Esophagus squamous epithelium (tissue), 5 donors: Measurements from ENCODE around the gene SRSF9. TPM values are rescaled to one million over a fixed set of nuclear protein-coding genes. Genes with fewer than 3 reads are reported as not detected.

Source experiments
- DNase-seq: peaks from one replicate; lab custom pipeline; 2025; lab: John Stamatoyannopoulos, UW
- H3K27ac ChIP-seq, 4 donors: fragments of 200-600 bp; sonication (generic); one replicate each; pipeline ENCODE4 v1.5.1; 2016 to 2019; ENCODE audit warnings: mild to moderate bottlenecking in 1 of 4
- H3K27me3 ChIP-seq, 4 donors: fragments of 200-600 bp; sonication (generic); 1 replicate in 3 of 4; 2 replicates in 1 of 4; pipeline versions ENCODE4 v1.5.1 to v1.6.0; 2017 to 2021; ENCODE audit warnings: antibody characterized with exemption in 1 of 4
- H3K36me3 ChIP-seq, 3 donors: fragments of 200-600 bp; sonication (generic); one replicate each; pipeline ENCODE4 v1.5.1; 2016 to 2019
- H3K4me1 ChIP-seq, 3 donors: fragments of 200-600 bp; sonication (generic); one replicate each; pipeline ENCODE4 v1.5.1; 2017 to 2019
- H3K4me3 ChIP-seq, 4 donors: fragments of 200-600 bp; sonication (generic); 1 replicate in 3 of 4; 2 replicates in 1 of 4; pipeline ENCODE4 v1.5.1; 2016 to 2019; ENCODE audit warnings: mild to moderate bottlenecking in 2 of 4, moderate library complexity in 1 of 4
- H3K9me3 ChIP-seq, 3 donors: fragments of 200-600 bp; sonication (generic); one replicate each; pipeline ENCODE4 v1.5.1; 2016 to 2019
- CTCF ChIP-seq, 6 experiments: fragments of 450-650 bp in 4 of 6; fragments of 200-600 bp in 2 of 6; sonication (generic) in 2 of 6; IDR thresholded peaks; one replicate each; pipeline ENCODE4 v1.5.1; 2016 to 2019; ENCODE audit warnings: antibody characterized with exemption in 6 of 6, mild to moderate bottlenecking in 4 of 6, moderate library complexity in 4 of 6
- POLR2A ChIP-seq, 4 donors: fragments of 450-650 bp; IDR thresholded peaks; one replicate each; pipeline ENCODE4 v1.6.1; 2017; ENCODE audit warnings: antibody characterized with exemption in 4 of 4, mild to moderate bottlenecking in 4 of 4, moderate library complexity in 3 of 4
- WGBS, 2 donors: methylation state at CpG; one replicate each; pipeline ENCODE4 v1.1.5; 2018; 5-methylcytosine and 5-hydroxymethylcytosine counted together
- intact Hi-C: fragments of 100-400 bp; cut with DNase I; formaldehyde crosslinking; loops from one replicate; pipeline ENCODE4 v1.15.0; 2022
- total RNA-seq, 4 donors: library from RNA; depleted of rRNA; stranded (reverse); fragments of >200 nt; gene quantifications; one replicate each; pipeline ENCODE4 v1.1.0, GENCODE V29; 2016
- donor health status: DM: yes; HTN: yes; CAD: no.

Gene SRSF9
- total RNA-seq, 4 donors from 2014 or later: 85.6 to 128 (median 93.2) TPM

- Histone ChIP-seq H3K27me3 (peaks cover 0 to 3% (median 0%) of the 10 kb centered on the region in 4 donors), H3K4me1 (peaks cover 12 to 25% (median 19%) of the 10 kb centered on the region in 3 donors), H3K36me3 (peaks cover 0 to 31% (median 8%) of the 10 kb centered on the region in 3 donors), H3K27ac (peak within 1 kb of the TSS; percentile 87 to 96 (median 90)), H3K9me3 (no peaks in the 10 kb centered on the region), H3K4me3 (peak within 1 kb of the TSS; percentile 62 to 90 (median 80))
- intact Hi-C loops: no loop called here
- DNase-seq: peak; percentile 75
- TF ChIP-seq CTCF (IDR thresholded peaks at IDR 0.05): peak in 3 of 6 experiments; percentile 15 to 44 (median 18)
- peak in 3 of 4 donors; percentile 12 to 59 (median 52) for TF ChIP-seq POLR2A (IDR thresholded peaks at IDR 0.05)
- 0 to 1% methylated on average over 21 to 27 of the region's 59 CpGs for WGBS, 2 donors
These were observed 31.6 kb downstream of the SRSF9 start, which contains the start of gene COX6A1 for GRCh38 chr12:120437735-120438494. TSS of gene COX6A1 (plus strand) at chr12:120438113. CDS start at chr12:120438127, 14 bp downstream.

DNA sequence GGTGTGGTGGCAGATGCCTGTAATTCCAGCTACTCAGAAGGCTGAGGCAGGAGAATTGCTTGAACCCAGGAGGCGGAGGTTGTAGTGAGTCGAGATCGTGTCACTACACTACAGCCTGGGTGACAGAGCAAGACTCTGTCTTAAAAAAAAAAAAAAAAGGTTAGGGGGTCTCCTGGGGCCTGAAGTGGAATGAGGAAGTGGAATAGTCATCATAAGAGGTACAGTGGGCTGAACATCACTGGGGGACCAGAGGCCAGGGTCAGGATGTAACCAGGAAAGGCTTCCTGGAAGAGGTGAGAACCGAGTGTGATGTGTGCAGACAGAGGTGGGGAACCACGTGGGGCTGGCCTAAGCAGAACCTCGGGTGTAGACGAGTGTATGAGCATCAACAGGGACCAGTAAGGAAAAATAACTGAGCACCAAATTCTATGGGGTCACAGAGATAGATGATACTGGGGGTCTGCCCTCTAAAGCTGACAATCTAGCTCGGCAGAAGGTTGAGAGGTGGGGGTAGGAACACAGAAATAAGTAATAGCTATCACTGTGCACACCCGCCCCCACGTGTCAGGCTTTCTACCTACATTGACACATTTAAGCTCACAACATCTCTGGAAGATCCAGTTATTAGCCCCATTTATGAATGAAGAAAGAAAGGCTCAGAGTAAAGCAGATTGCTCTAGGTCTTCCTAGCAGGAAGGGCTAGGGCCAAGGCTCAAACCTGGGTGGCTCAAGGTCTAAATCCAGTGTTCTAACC lies 36.6 kb downstream of the SRSF9 start:
- DNase-seq: no peak
- H3K4me1 ChIP-seq: peaks cover 0 to 14% (median 0%) of the 10 kb centered on the region in 3 donors
- H3K27me3 ChIP-seq: peaks cover 0 to 7% (median 0%) of the 10 kb centered on the region in 4 donors
- intact Hi-C loops: loop anchor here (5.0 kb wide), 1 partner anchor 76 kb away; no protein-coding TSS in a partner anchor
- H3K27ac ChIP-seq: no peak overlapping the region
- no peaks in the 10 kb centered on the region for H3K9me3 ChIP-seq
- no peak overlapping the region for H3K4me3 ChIP-seq
- H3K36me3 ChIP-seq: no peaks in the 10 kb centered on the region
- WGBS, 2 donors: 53% methylated on average over 8 to 10 of the region's 10 CpGs
- no peak for TF ChIP-seq POLR2A (IDR thresholded peaks at IDR 0.05)
- no peak for TF ChIP-seq CTCF (IDR thresholded peaks at IDR 0.05)

DNA sequence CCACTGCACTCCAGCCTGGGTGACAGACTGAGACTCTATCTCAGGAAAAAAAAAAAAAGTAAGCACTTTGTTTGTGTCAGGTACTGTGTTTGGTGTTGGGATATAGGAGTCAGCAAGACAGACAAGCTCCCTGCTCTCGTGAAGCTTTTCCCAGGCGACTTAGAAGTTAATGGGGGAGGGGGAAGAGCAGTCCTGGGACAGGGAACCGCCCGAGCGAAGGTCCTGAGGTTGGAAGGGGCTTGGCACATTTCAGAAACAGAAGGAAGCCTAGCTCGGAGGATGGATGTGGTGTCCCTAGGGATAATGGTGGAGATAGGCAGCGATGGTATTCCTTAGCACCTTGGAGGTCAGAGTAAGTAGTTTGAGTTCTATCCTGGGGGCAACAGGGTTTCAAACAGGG lies 40.2 kb downstream of the SRSF9 start:
- H3K4me3 ChIP-seq: no peak overlapping the region
- no peak for TF ChIP-seq CTCF (IDR thresholded peaks at IDR 0.05)
- no peak for TF ChIP-seq POLR2A (IDR thresholded peaks at IDR 0.05)
- peaks cover 0 to 9% (median 0%) of the 10 kb centered on the region in 3 donors for H3K4me1 ChIP-seq
- no peaks in the 10 kb centered on the region for H3K9me3 ChIP-seq
- intact Hi-C loops: no loop called here
- DNase-seq: no peak
- peaks cover 0 to 7% (median 0%) of the 10 kb centered on the region in 4 donors for H3K27me3 ChIP-seq
- no peaks in the 10 kb centered on the region for H3K36me3 ChIP-seq
- no peak overlapping the region for H3K27ac ChIP-seq
- WGBS, 2 donors: 67 to 76% methylated on average over 7 of the region's 7 CpGs

DNA sequence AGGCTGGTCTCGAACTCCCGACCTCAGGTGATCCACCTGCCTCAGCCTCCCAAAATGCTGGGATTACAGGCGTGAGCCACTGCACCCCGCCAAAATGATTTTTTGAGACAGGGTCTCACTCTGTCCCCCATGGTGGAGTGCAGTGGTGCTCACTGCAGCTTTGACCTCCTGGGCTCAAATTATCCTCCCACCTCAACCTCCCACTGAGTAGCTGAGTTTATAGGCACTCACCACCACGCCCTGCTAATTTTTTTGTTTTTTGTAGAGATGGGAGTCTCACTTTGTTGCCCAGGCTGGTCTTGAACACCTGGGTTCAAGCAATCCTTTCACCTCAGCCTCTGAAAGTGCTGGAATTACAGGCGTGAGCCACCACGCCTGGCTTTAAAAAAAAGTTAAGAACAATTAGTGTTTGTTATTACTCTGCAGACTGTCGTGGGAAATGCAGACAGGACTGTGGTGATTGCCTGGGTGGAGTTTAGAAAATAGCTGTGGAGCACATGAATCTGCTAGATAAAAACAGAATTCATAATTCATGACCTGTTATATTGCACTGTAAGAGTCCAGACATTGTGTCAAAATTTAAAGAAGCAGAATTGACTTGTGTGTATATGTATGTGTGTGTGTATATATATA lies 40.8 kb downstream of the SRSF9 start:
- peaks cover 0 to 9% (median 0%) of the 10 kb centered on the region in 3 donors for H3K4me1 ChIP-seq
- no peaks in the 10 kb centered on the region for H3K36me3 ChIP-seq
- DNase-seq: no peak
- no peak overlapping the region for H3K4me3 ChIP-seq
- intact Hi-C loops: no loop called here
- peaks cover 0 to 7% (median 0%) of the 10 kb centered on the region in 4 donors for H3K27me3 ChIP-seq
- no peak overlapping the region for H3K27ac ChIP-seq
- H3K9me3 ChIP-seq: no peaks in the 10 kb centered on the region
- 53 to 55% methylated on average over 8 of the region's 8 CpGs for WGBS, 2 donors
- TF ChIP-seq POLR2A (IDR thresholded peaks at IDR 0.05) (no peak), CTCF (IDR thresholded peaks at IDR 0.05) (no peak)
